Measurements from ENCODE around the gene ADAM22.

DNA sequence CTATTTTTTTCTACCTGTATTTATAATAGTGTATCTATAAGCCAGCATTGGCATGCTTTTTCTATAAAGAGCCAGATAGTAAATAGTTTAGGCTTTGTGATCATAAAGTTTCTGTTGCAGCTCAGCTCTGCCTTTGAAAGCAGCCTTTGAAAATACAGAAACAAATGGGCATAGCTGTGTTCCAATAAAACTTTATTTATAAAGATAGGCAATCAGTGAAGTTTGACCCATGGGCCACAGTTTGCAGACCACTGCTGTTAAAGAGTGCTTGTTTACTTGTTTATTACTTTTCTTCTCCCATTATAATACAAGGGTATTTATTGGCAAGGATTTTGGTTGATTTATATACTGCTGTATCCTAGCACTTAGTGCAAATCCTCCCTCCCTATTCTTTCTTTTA is 213.3 kb downstream of the ADAM22 start:
- TF ChIP-seq, protein P1, sequence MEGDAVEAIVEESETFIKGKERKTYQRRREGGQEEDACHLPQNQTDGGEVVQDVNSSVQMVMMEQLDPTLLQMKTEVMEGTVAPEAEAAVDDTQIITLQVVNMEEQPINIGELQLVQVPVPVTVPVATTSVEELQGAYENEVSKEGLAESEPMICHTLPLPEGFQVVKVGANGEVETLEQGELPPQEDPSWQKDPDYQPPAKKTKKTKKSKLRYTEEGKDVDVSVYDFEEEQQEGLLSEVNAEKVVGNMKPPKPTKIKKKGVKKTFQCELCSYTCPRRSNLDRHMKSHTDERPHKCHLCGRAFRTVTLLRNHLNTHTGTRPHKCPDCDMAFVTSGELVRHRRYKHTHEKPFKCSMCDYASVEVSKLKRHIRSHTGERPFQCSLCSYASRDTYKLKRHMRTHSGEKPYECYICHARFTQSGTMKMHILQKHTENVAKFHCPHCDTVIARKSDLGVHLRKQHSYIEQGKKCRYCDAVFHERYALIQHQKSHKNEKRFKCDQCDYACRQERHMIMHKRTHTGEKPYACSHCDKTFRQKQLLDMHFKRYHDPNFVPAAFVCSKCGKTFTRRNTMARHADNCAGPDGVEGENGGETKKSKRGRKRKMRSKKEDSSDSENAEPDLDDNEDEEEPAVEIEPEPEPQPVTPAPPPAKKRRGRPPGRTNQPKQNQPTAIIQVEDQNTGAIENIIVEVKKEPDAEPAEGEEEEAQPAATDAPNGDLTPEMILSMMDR (conservative IDR thresholded peaks at IDR 0.05; ENCODE audit: low read depth in 2 of 2): no peak
- TF ChIP-seq POLR2AphosphoS5 (IDR thresholded peaks at IDR 0.05; ENCODE audit: low read depth): no peak
- no peak for TF ChIP-seq EZH2 (IDR thresholded peaks at IDR 0.05; ENCODE audit: low read depth, unreplicated experiment)
- TF ChIP-seq JUNB (IDR thresholded peaks at IDR 0.05; ENCODE audit: unreplicated experiment): no peak
- no peak for TF ChIP-seq REST (IDR thresholded peaks at IDR 0.05; ENCODE audit: unreplicated experiment)
- no peak for TF ChIP-seq EZH2phosphoT487 (IDR thresholded peaks at IDR 0.05; ENCODE audit: unreplicated experiment)
- TF ChIP-seq ZNF331 (CRISPR knock-in tag; IDR thresholded peaks at IDR 0.05; ENCODE audit: low read depth): no peak
- no peak for TF ChIP-seq ZNF114 (CRISPR knock-in tag; IDR thresholded peaks at IDR 0.05)
- TF ChIP-seq ETS1 (IDR thresholded peaks at IDR 0.05): no peak

All from GM23338 (cell line).